ENCODE results near the gene LRRC70.

The LRRC70 gene

GRCh38 chr5:62578540-62578939 lies at the start of gene LRRC70:
Gene LRRC70, plus strand, starts transcription at chr5:62578819. Its CDS starts 620 bp downstream, at chr5:62579439.
- ChIA-PET CTCF (interaction anchor here (0.8 kb wide), 1 partner anchor 118 kb away, joined by 4 read pairs; no protein-coding TSS in a partner anchor), POLR2A (no interaction called here)
- no peak within 1 kb of the TSS for H3K4me3 ChIP-seq (ENCODE audit: low read depth, low read length)
- no peak for DNase-seq (ENCODE audit: low read depth, low spot score)
- no peak for TF ChIP-seq CTCF (IDR thresholded peaks at IDR 0.05; ENCODE audit: insufficient read depth, low read length, missing control alignments)

GRCh38 chr5:62533597-62533996 lies 45.0 kb upstream of the LRRC70 start:
- ChIA-PET POLR2A (no interaction called here), CTCF (interaction anchor here (1.1 kb wide), 1 partner anchor 246 kb away, joined by 3 read pairs; no protein-coding TSS in a partner anchor)
- DNase-seq (ENCODE audit: low read depth, low spot score), result no peak
- H3K4me3 ChIP-seq (ENCODE audit: low read depth, low read length), result no peak overlapping the region
- no peak for TF ChIP-seq CTCF (IDR thresholded peaks at IDR 0.05; ENCODE audit: insufficient read depth, low read length, missing control alignments)

GRCh38 chr5:62534461-62535236 lies 44.0 kb upstream of the LRRC70 start:
- no peak overlapping the region for H3K4me3 ChIP-seq (ENCODE audit: low read depth, low read length)
- DNase-seq (ENCODE audit: low read depth, low spot score), result no peak
- POLR2A ChIA-PET, result no interaction called here
- CTCF ChIA-PET, result no interaction called here
- TF ChIP-seq CTCF (IDR thresholded peaks at IDR 0.05; ENCODE audit: insufficient read depth, low read length, missing control alignments), result no peak

- TF ChIP-seq CTCF (IDR thresholded peaks at IDR 0.05; ENCODE audit: insufficient read depth, low read length, missing control alignments), result no peak
- no peak overlapping the region for H3K4me3 ChIP-seq (ENCODE audit: low read depth, low read length)
- ChIA-PET POLR2A (no interaction called here), CTCF (no interaction called here)
- no peak for DNase-seq (ENCODE audit: low read depth, low spot score)
Observed at GRCh38 chr5:62536232-62536631, 42.4 kb upstream of the LRRC70 start.

GRCh38 chr5:62536783-62537182 lies 41.8 kb upstream of the LRRC70 start:
- ChIA-PET POLR2A (no interaction called here), CTCF (no interaction called here)
- DNase-seq (ENCODE audit: low read depth, low spot score), result no peak
- no peak for TF ChIP-seq CTCF (IDR thresholded peaks at IDR 0.05; ENCODE audit: insufficient read depth, low read length, missing control alignments)
- no peak overlapping the region for H3K4me3 ChIP-seq (ENCODE audit: low read depth, low read length)

GRCh38 chr5:62538017-62538942 lies 40.3 kb upstream of the LRRC70 start:
- POLR2A ChIA-PET, result no interaction called here
- H3K4me3 ChIP-seq (ENCODE audit: low read depth, low read length), result no peak overlapping the region
- TF ChIP-seq CTCF (IDR thresholded peaks at IDR 0.05; ENCODE audit: insufficient read depth, low read length, missing control alignments), result no peak
- peak; percentile 33 for DNase-seq (ENCODE audit: low read depth, low spot score)
- CTCF ChIA-PET, result no interaction called here

Data from AG04449 (cell line).